Measurements from ENCODE around the gene FAM181A.

FAM181A gene

GRCh38 chr14:93978735-93979134 lies 51.6 kb downstream of the FAM181A start:
- no peak for DNase-seq (ENCODE audit: low read depth, low spot score)

Data from activated CD4-positive, CD25-positive, alpha-beta regulatory T cell treated with anti-CD3 and anti-CD28 coated beads, Interleukin-2, amount 50 U/mL, for 16 hours (primary cell).